ENCODE results near the gene SLC30A4. TPM values are rescaled to one million over a fixed set of nuclear protein-coding genes. Genes with fewer than 3 reads are reported as not detected.

Gene SLC30A4
- polyA plus RNA-seq, 3 donors = 0.05 to 0.21 (median 0.17) TPM

DNA sequence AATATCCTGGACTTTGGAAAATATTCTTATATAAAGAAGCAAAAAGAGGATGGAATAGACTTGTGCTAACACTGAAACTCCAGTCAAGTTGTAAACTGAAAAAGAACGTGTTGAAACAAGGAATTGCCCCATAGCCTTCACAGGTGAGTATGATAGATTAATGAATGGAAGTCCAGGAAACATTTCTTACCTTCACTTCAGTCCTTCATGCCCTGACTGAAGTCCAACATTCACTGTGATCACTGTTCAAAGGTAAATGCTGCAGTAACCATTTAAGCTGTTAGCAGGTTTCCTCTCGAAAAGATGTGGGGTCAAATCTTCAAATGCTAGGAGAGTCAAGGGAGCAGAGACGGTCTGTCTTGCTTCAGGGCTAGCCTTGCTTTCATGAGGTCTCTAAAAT, 46.1 kb downstream of the SLC30A4 start:
- TF ChIP-seq, protein P1, sequence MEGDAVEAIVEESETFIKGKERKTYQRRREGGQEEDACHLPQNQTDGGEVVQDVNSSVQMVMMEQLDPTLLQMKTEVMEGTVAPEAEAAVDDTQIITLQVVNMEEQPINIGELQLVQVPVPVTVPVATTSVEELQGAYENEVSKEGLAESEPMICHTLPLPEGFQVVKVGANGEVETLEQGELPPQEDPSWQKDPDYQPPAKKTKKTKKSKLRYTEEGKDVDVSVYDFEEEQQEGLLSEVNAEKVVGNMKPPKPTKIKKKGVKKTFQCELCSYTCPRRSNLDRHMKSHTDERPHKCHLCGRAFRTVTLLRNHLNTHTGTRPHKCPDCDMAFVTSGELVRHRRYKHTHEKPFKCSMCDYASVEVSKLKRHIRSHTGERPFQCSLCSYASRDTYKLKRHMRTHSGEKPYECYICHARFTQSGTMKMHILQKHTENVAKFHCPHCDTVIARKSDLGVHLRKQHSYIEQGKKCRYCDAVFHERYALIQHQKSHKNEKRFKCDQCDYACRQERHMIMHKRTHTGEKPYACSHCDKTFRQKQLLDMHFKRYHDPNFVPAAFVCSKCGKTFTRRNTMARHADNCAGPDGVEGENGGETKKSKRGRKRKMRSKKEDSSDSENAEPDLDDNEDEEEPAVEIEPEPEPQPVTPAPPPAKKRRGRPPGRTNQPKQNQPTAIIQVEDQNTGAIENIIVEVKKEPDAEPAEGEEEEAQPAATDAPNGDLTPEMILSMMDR (IDR thresholded peaks at IDR 0.05) = no peak
- Histone ChIP-seq H3K4me1 (ENCODE audit: control insufficient read depth in 1 of 2, insufficient read depth in 2 of 2, low read length in 2 of 2) (no peaks in the 10 kb centered on the region), H3K27ac (ENCODE audit: low read depth in 1 of 2, low read length in 2 of 2) (no peak overlapping the region), H3K9ac (ENCODE audit: insufficient read depth, low read length, poor library complexity, severe bottlenecking) (no peak overlapping the region), H4K20me1 (ENCODE audit: insufficient read depth, low read length) (no peaks in the 10 kb centered on the region), H3K27me3 (ENCODE audit: control insufficient read depth in 2 of 2, insufficient read depth in 2 of 2, low read length in 2 of 2) (peaks cover 0 to 3% of the 10 kb centered on the region in 2 donors), H2AFZ (ENCODE audit: insufficient read depth, low read depth, low read length, poor library complexity, severe bottlenecking) (no peak overlapping the region), H3K4me3 (replicated peaks in 1 of 3; ENCODE audit: low read depth in 2 of 3, low read length in 3 of 3) (no peak overlapping the region), H3K4me2 (replicated peaks; ENCODE audit: extremely low read depth, low read length, poor library complexity, severe bottlenecking) (no peak overlapping the region), H3K36me3 (replicated peaks in 1 of 2; ENCODE audit: control insufficient read depth in 1 of 2, insufficient read depth in 2 of 2, low read length in 2 of 2) (no peaks in the 10 kb centered on the region), H3K9me3 (replicated peaks in 1 of 2; ENCODE audit: control insufficient read depth in 1 of 2, insufficient read depth in 1 of 2, low read length in 2 of 2) (no peaks in the 10 kb centered on the region), H3K79me2 (ENCODE audit: insufficient read depth, low read length) (no peaks in the 10 kb centered on the region)
- intact Hi-C loops (cut with micrococcal nuclease) = no loop called here
- no peaks in the 10 kb centered on the region for H3K4me1 Mint-ChIP-seq
- H3K4me3 Mint-ChIP-seq = no peak overlapping the region
- 80% methylated on average over 1 of the region's 3 CpGs for WGBS (ENCODE audit: insufficient coverage)
- no peak overlapping the region for H3K27ac Mint-ChIP-seq
- no peak for DNase-seq
- no peaks in the 10 kb centered on the region for H3K36me3 Mint-ChIP-seq
- H3K9me3 Mint-ChIP-seq = no peaks in the 10 kb centered on the region
- H3K27me3 Mint-ChIP-seq (ENCODE audit: low read depth in 3 of 3) = peaks cover 0 to 11% (median 6%) of the 10 kb centered on the region in 3 donors

GRCh38 chr15:45474799-45475198, 47.8 kb downstream of the SLC30A4 start:
- Histone ChIP-seq H3K36me3 (replicated peaks in 1 of 2; ENCODE audit: control insufficient read depth in 1 of 2, insufficient read depth in 2 of 2, low read length in 2 of 2) (no peaks in the 10 kb centered on the region), H3K9me3 (replicated peaks in 1 of 2; ENCODE audit: control insufficient read depth in 1 of 2, insufficient read depth in 1 of 2, low read length in 2 of 2) (no peaks in the 10 kb centered on the region), H3K4me3 (replicated peaks in 1 of 3; ENCODE audit: low read depth in 2 of 3, low read length in 3 of 3) (no peak overlapping the region), H3K27ac (ENCODE audit: low read depth in 1 of 2, low read length in 2 of 2) (no peak overlapping the region), H3K4me2 (replicated peaks; ENCODE audit: extremely low read depth, low read length, poor library complexity, severe bottlenecking) (no peak overlapping the region), H3K79me2 (ENCODE audit: insufficient read depth, low read length) (no peaks in the 10 kb centered on the region), H4K20me1 (ENCODE audit: insufficient read depth, low read length) (no peaks in the 10 kb centered on the region), H3K27me3 (ENCODE audit: control insufficient read depth in 2 of 2, insufficient read depth in 2 of 2, low read length in 2 of 2) (peaks cover 0 to 3% of the 10 kb centered on the region in 2 donors), H3K9ac (ENCODE audit: insufficient read depth, low read length, poor library complexity, severe bottlenecking) (no peak overlapping the region), H3K4me1 (ENCODE audit: control insufficient read depth in 1 of 2, insufficient read depth in 2 of 2, low read length in 2 of 2) (no peaks in the 10 kb centered on the region), H2AFZ (ENCODE audit: insufficient read depth, low read depth, low read length, poor library complexity, severe bottlenecking) (no peak overlapping the region)
- Mint-ChIP-seq H3K4me3 (no peak overlapping the region), H3K4me1 (no peaks in the 10 kb centered on the region), H3K27ac (no peak overlapping the region), H3K36me3 (no peaks in the 10 kb centered on the region), H3K9me3 (no peaks in the 10 kb centered on the region), H3K27me3 (ENCODE audit: low read depth in 3 of 3) (peaks cover 0 to 20% (median 12%) of the 10 kb centered on the region in 3 donors)
- 100% methylated on average over 5 of the region's 6 CpGs for WGBS (ENCODE audit: insufficient coverage)
- DNase-seq = no peak
- intact Hi-C loops (cut with micrococcal nuclease) = no loop called here
- TF ChIP-seq, protein P1 (IDR thresholded peaks at IDR 0.05) = no peak
